ENCODE measurements around the gene WWOX. TPM values are rescaled to one million over a fixed set of nuclear protein-coding genes. Genes with fewer than 3 reads are reported as not detected.

Gene WWOX
- polyA plus RNA-seq, 1 donor (not counting 4 experiments of a cell fraction or from before 2014, with no cell fraction given) = 5.1 TPM

DNA sequence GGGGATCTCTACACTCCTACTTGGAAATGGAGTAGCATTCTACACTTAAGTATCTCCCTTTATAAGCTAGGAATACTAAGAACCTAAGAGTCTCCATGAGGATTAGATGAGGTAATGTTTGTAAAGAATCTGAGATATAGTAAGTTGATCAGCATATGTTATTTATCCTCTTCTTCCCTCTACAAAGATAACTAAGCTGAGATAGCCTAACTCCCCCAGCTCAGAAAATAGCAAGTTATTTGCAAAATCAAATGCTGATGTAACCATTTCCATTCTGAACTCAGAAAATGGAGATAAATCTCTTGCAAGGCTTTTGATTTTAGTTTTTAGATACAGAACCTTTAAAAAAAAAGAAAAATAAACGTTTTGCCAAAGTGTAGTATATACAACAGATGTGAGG, 975.1 kb downstream of the WWOX start:
- no peak overlapping the region for H3K4me2 ChIP-seq (ENCODE audit: control insufficient read depth, extremely low read depth, insufficient read depth, low read depth, low read length)
- H3K27ac ChIP-seq (ENCODE audit: control insufficient read depth, insufficient read depth, low read length) = no peak overlapping the region
- no peaks in the 10 kb centered on the region for H3K27me3 ChIP-seq (ENCODE audit: control insufficient read depth, extremely low read depth, insufficient read depth, low read length)
- no peak overlapping the region for H3K9ac ChIP-seq (ENCODE audit: control insufficient read depth, extremely low read depth, insufficient read depth, low read length)
- H2AFZ ChIP-seq (ENCODE audit: control insufficient read depth, low read length) = no peak overlapping the region
- no peaks in the 10 kb centered on the region for H3K9me1 ChIP-seq (ENCODE audit: control insufficient read depth, extremely low read depth, insufficient read depth, low read length)
- no peak overlapping the region for H3K4me3 ChIP-seq (ENCODE audit: control insufficient read depth in 2 of 3, extremely low read depth in 1 of 3, insufficient read depth in 2 of 3, low read depth in 1 of 3, low read length in 3 of 3)
- dilution Hi-C loops (cut with MboI; ENCODE audit: extremely low pct_ligation_motif_present, low sequenced_read_pairs) = no loop called here
- no peak for DNase-seq (ENCODE audit: low read depth, low spot score)
- FAIRE-seq = no peak
- H3K4me1 ChIP-seq (ENCODE audit: control insufficient read depth, extremely low read depth, insufficient read depth, low read length) = peaks cover 10% of the 10 kb centered on the region
- H3K36me3 ChIP-seq (ENCODE audit: control insufficient read depth in 2 of 2, extremely low read depth in 1 of 2, insufficient read depth in 2 of 2, low read length in 2 of 2) = no peaks in the 10 kb centered on the region
- no peaks in the 10 kb centered on the region for H3K9me3 ChIP-seq (ENCODE audit: control insufficient read depth, low read depth, low read length)
- no peaks in the 10 kb centered on the region for H3K79me2 ChIP-seq (ENCODE audit: control insufficient read depth, insufficient read depth, low read length)
- TF ChIP-seq EZH2 (IDR thresholded peaks at IDR 0.05; ENCODE audit: low read length) = no peak
- TF ChIP-seq, protein P1, sequence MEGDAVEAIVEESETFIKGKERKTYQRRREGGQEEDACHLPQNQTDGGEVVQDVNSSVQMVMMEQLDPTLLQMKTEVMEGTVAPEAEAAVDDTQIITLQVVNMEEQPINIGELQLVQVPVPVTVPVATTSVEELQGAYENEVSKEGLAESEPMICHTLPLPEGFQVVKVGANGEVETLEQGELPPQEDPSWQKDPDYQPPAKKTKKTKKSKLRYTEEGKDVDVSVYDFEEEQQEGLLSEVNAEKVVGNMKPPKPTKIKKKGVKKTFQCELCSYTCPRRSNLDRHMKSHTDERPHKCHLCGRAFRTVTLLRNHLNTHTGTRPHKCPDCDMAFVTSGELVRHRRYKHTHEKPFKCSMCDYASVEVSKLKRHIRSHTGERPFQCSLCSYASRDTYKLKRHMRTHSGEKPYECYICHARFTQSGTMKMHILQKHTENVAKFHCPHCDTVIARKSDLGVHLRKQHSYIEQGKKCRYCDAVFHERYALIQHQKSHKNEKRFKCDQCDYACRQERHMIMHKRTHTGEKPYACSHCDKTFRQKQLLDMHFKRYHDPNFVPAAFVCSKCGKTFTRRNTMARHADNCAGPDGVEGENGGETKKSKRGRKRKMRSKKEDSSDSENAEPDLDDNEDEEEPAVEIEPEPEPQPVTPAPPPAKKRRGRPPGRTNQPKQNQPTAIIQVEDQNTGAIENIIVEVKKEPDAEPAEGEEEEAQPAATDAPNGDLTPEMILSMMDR (optimal IDR thresholded peaks at IDR 0.05 in 1 of 3, IDR thresholded peaks at IDR 0.05 in 1 of 3, conservative IDR thresholded peaks at IDR 0.05 in 1 of 3; ENCODE audit: extremely low read depth in 1 of 3, insufficient read depth in 2 of 3, low read length in 3 of 3) = no peak
- no peaks in the 10 kb centered on the region for H4K20me1 ChIP-seq (ENCODE audit: control insufficient read depth, extremely low read depth, insufficient read depth, low read length)

DNA sequence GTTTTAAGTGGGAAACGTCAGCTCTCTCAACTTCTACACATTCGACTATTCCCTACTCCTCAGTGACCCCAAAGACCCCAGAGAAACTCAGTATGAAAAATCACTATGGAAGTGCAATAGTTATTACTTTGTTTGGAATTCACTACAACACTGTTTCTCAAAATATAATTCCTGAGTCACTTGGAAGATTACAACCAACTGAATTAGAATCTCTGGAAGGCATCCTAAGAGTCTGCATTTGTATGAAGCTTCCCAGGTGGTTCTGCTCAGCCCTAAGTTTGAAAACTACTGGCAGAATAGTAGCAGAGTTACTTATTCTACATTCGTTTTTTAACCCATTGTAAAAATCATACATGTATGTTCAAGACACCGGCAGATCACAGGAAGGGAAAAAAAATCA, 975.5 kb downstream of the WWOX start:
- FAIRE-seq (no peak), DNase-seq (ENCODE audit: low read depth, low spot score) (no peak)
- H3K9ac ChIP-seq (ENCODE audit: control insufficient read depth, extremely low read depth, insufficient read depth, low read length) = no peak overlapping the region
- no peaks in the 10 kb centered on the region for H3K9me1 ChIP-seq (ENCODE audit: control insufficient read depth, extremely low read depth, insufficient read depth, low read length)
- peaks cover 10% of the 10 kb centered on the region for H3K4me1 ChIP-seq (ENCODE audit: control insufficient read depth, extremely low read depth, insufficient read depth, low read length)
- no peak overlapping the region for H3K4me3 ChIP-seq (ENCODE audit: control insufficient read depth in 2 of 3, extremely low read depth in 1 of 3, insufficient read depth in 2 of 3, low read depth in 1 of 3, low read length in 3 of 3)
- H3K4me2 ChIP-seq (ENCODE audit: control insufficient read depth, extremely low read depth, insufficient read depth, low read depth, low read length) = no peak overlapping the region
- H3K36me3 ChIP-seq (ENCODE audit: control insufficient read depth in 2 of 2, extremely low read depth in 1 of 2, insufficient read depth in 2 of 2, low read length in 2 of 2) = no peaks in the 10 kb centered on the region
- H3K27ac ChIP-seq (ENCODE audit: control insufficient read depth, insufficient read depth, low read length) = no peak overlapping the region
- no peaks in the 10 kb centered on the region for H3K79me2 ChIP-seq (ENCODE audit: control insufficient read depth, insufficient read depth, low read length)
- no peaks in the 10 kb centered on the region for H4K20me1 ChIP-seq (ENCODE audit: control insufficient read depth, extremely low read depth, insufficient read depth, low read length)
- dilution Hi-C loops (cut with MboI; ENCODE audit: extremely low pct_ligation_motif_present, low sequenced_read_pairs) = no loop called here
- no peaks in the 10 kb centered on the region for H3K9me3 ChIP-seq (ENCODE audit: control insufficient read depth, low read depth, low read length)
- TF ChIP-seq, protein P1 (optimal IDR thresholded peaks at IDR 0.05 in 1 of 3, IDR thresholded peaks at IDR 0.05 in 1 of 3, conservative IDR thresholded peaks at IDR 0.05 in 1 of 3; ENCODE audit: extremely low read depth in 1 of 3, insufficient read depth in 2 of 3, low read length in 3 of 3) = no peak
- H3K27me3 ChIP-seq (ENCODE audit: control insufficient read depth, extremely low read depth, insufficient read depth, low read length) = no peaks in the 10 kb centered on the region
- H2AFZ ChIP-seq (ENCODE audit: control insufficient read depth, low read length) = no peak overlapping the region

Measured in keratinocyte (primary cell).